HCT116 (cell line): ENCODE data around the gene MAMLD1. TPM values are rescaled to one million over a fixed set of nuclear protein-coding genes. Genes with fewer than 3 reads are reported as not detected.

Source experiments
- ATAC-seq: fragments of 200-7000 bp; cut with Tn5 transposase; 2 replicates; pipeline ENCODE4 v1.9.1; 2020; ENCODE audit warnings: mild to moderate bottlenecking, moderate library complexity
- BruUV-seq: library from RNA; stranded (reverse); fragments of 400-500 nt; replicated peaks from 2 replicates; lab custom pipeline; 2021; lab: Mats Ljungman, UMichigan
- CTCF ChIA-PET: fragments of 300-600 bp; sonication (Branson Sonifier 250); formaldehyde crosslinking; loops from one replicate; lab custom pipeline; 2021; ENCODE audit warnings: antibody characterized with exemption; lab: Charles Lee
- POLR2A ChIA-PET: fragments of 300-600, 350-600 bp; sonication (Branson Sonifier 250); formaldehyde crosslinking; loops from one replicate; lab custom pipeline; 2021; ENCODE audit warnings: antibody characterized with exemption; lab: Charles Lee
- RAD21 ChIA-PET, 2 experiments: fragments of 300-600 bp; sonication (Branson Sonifier 250); formaldehyde crosslinking; loops; one replicate each; lab custom pipeline; 2023; ENCODE audit warnings: low total read pairs in 2 of 2; ENCODE audit not compliant: uncharacterized antibody in 2 of 2, unreplicated experiment in 2 of 2, low non-redundant PET in 1 of 2; lab: Charles Lee
- DNase-seq: peaks from one replicate; pipeline ENCODE4 v3.0.0-alpha.2; 2010; ENCODE audit warnings: low read depth, low spot score
- H2AFZ ChIP-seq: fragments of 200-600 bp; shearing (Covaris generic), sonication (generic); 2 replicates; pipeline ENCODE4 v1.6.1; 2017; ENCODE audit warnings: low read depth, mixed run types, mixed read lengths, antibody characterized with exemption, low read length; ENCODE audit not compliant: poor library complexity, severe bottlenecking
- H3K27ac ChIP-seq: 2 replicates; pipeline ENCODE4 v1.5.1; 2012; ENCODE audit warnings: low read depth, low read length
- H3K27me3 ChIP-seq: fragments of 200-600 bp; sonication (generic); 2 replicates; pipeline ENCODE4 v1.6.1; 2016; ENCODE audit warnings: mixed run types, low read length, mixed read lengths; ENCODE audit not compliant: insufficient read depth
- H3K36me3 ChIP-seq, 2 experiments: fragments of 200-500 bp in 1 of 2; fragments of 200-600 bp in 1 of 2; sonication (Bioruptor generic) in 1 of 2; sonication (generic) in 1 of 2; 2 replicates each; pipeline versions ENCODE4 v1.5.1 to v1.6.1; 2014 to 2016; ENCODE audit warnings: low read length in 2 of 2, inconsistent platforms in 1 of 2, mixed read lengths in 1 of 2, mixed run types in 1 of 2; ENCODE audit not compliant: insufficient read depth in 2 of 2, control insufficient read depth in 1 of 2
- H3K4me1 ChIP-seq, 2 experiments: fragments of 200-600 bp in 1 of 2; sonication (generic) in 1 of 2; 2 replicates each; pipeline versions ENCODE4 v1.5.1 to v1.6.1; 2012 to 2017; ENCODE audit warnings: low read length in 2 of 2, inconsistent platforms in 1 of 2, mild to moderate bottlenecking in 1 of 2, mixed read lengths in 1 of 2, mixed run types in 1 of 2, moderate library complexity in 1 of 2; ENCODE audit not compliant: insufficient read depth in 2 of 2, control insufficient read depth in 1 of 2
- H3K4me2 ChIP-seq: fragments of 200-600 bp; sonication (generic); 2 replicates; pipeline ENCODE4 v1.6.1; 2017; ENCODE audit warnings: mixed run types, low read length, mixed read lengths
- H3K4me3 ChIP-seq, 2 experiments: fragments of 200-600 bp in 1 of 2; sonication (generic) in 1 of 2; replicated peaks in 1 of 2; 2 replicates each; pipeline ENCODE4 v1.5.1; 2011 to 2016; ENCODE audit warnings: low read length in 2 of 2, control low read depth in 1 of 2, low read depth in 1 of 2, mild to moderate bottlenecking in 1 of 2, mixed read lengths in 1 of 2, mixed run types in 1 of 2
- H3K79me2 ChIP-seq: fragments of 200-600 bp; sonication (generic); 2 replicates; pipeline ENCODE4 v1.6.1; 2017; ENCODE audit warnings: mild to moderate bottlenecking, mixed run types, low read length, moderate library complexity, mixed read lengths; ENCODE audit not compliant: insufficient read depth
- H3K9ac ChIP-seq: fragments of 200-600 bp; sonication (generic); 2 replicates; pipeline ENCODE4 v1.6.1; 2016; ENCODE audit warnings: low read length, mixed read lengths
- H3K9me2 ChIP-seq: fragments of 200-600 bp; sonication (generic), shearing (Covaris generic); 2 replicates; pipeline ENCODE4 v1.6.1; 2017; ENCODE audit warnings: mixed run types, mild to moderate bottlenecking, moderate library complexity; ENCODE audit not compliant: insufficient read depth
- H3K9me3 ChIP-seq, 2 experiments: fragments of 200-500 bp in 1 of 2; fragments of 200-600 bp in 1 of 2; sonication (Bioruptor generic) in 1 of 2; sonication (generic) in 1 of 2; 2 replicates each; pipeline ENCODE4 v1.6.1; 2014 to 2017; ENCODE audit warnings: low read length in 2 of 2, mixed read lengths in 2 of 2, inconsistent platforms in 1 of 2, low read depth in 1 of 2, mild to moderate bottlenecking in 1 of 2, mixed run types in 1 of 2, moderate library complexity in 1 of 2; ENCODE audit not compliant: control insufficient read depth in 1 of 2, insufficient read depth in 1 of 2
- H4K20me1 ChIP-seq: fragments of 200-600 bp; sonication (generic), shearing (Covaris generic); 2 replicates; pipeline ENCODE4 v1.6.1; 2017; ENCODE audit warnings: mixed run types, mild to moderate bottlenecking, moderate library complexity; ENCODE audit not compliant: insufficient read depth
- ATF3 ChIP-seq: IDR thresholded peaks from 2 replicates; pipeline ENCODE4 v1.6.1; 2012
- CBX3 ChIP-seq: IDR thresholded peaks from 2 replicates; pipeline ENCODE4 v1.6.1; 2012; ENCODE audit warnings: low read depth
- CTCF ChIP-seq, 3 experiments: fragments of 200-600 bp in 1 of 3; sonication (generic) in 1 of 3; IDR thresholded peaks in 2 of 3; conservative IDR thresholded peaks in 1 of 3; 2 replicates each; pipeline ENCODE4 v1.5.1; 2012 to 2017; ENCODE audit warnings: low read depth in 2 of 3, low read length in 2 of 3, antibody characterized with exemption in 1 of 3, borderline replicate concordance in 1 of 3, control low read depth in 1 of 3, mild to moderate bottlenecking in 1 of 3, mixed read lengths in 1 of 3, mixed run types in 1 of 3, moderate library complexity in 1 of 3; ENCODE audit not compliant: insufficient read depth in 1 of 3
- EZH2phosphoT487 ChIP-seq: fragments of 200-600 bp; IDR thresholded peaks from 2 replicates; pipeline ENCODE4 v1.6.1; 2018; ENCODE audit warnings: antibody characterized with exemption, borderline replicate concordance
- FOSL1 ChIP-seq: IDR thresholded peaks from 2 replicates; pipeline ENCODE4 v1.6.1; 2012; ENCODE audit warnings: low read depth
- MAX ChIP-seq: IDR thresholded peaks from 2 replicates; pipeline ENCODE4 v1.6.1; 2012
- RAD21 ChIP-seq: IDR thresholded peaks from 2 replicates; pipeline ENCODE4 v1.6.1; 2012; ENCODE audit warnings: low read depth, mild to moderate bottlenecking
- SIN3A ChIP-seq: IDR thresholded peaks from 2 replicates; pipeline ENCODE4 v1.6.1; 2012; ENCODE audit warnings: low read depth
- SRF ChIP-seq: IDR thresholded peaks from 2 replicates; pipeline ENCODE4 v1.6.1; 2012; ENCODE audit warnings: low read depth
- YY1 ChIP-seq: IDR thresholded peaks from 2 replicates; pipeline ENCODE4 v1.6.1; 2011; ENCODE audit warnings: low read length, low read depth, moderate library complexity, mild to moderate bottlenecking; ENCODE audit not compliant: insufficient replicate concordance; ENCODE audit errors: extremely low read depth
- ZFX ChIP-seq: fragments of 450-650 bp; IDR thresholded peaks from 2 replicates; pipeline ENCODE4 v1.6.1; 2017
- intact Hi-C: fragments of 100-400 bp; cut with micrococcal nuclease; formaldehyde crosslinking; loops from 2 replicates; pipeline ENCODE4 v1.10.0; 2022
- total RNA-seq: library from RNA; stranded (reverse); gene quantifications from one replicate; pipeline ENCODE4 v1.2.1, GENCODE V29; 2021; ENCODE audit not compliant: unreplicated experiment

The MAMLD1 gene
- total RNA-seq, 1 experiment from 2014 or later: 3.6 TPM

- no peak for TF ChIP-seq CTCF (IDR thresholded peaks at IDR 0.05 in 2 of 3, conservative IDR thresholded peaks at IDR 0.05 in 1 of 3; ENCODE audit: borderline replicate concordance in 1 of 3, insufficient read depth in 1 of 3, low read depth in 2 of 3, low read length in 2 of 3)
- TF ChIP-seq RAD21: no peak
- no peak for TF ChIP-seq CBX3
- TF ChIP-seq MAX: no peak
- no peak for TF ChIP-seq ATF3
- TF ChIP-seq EZH2phosphoT487: no peak
- no peak for TF ChIP-seq SIN3A
- TF ChIP-seq, all 23 proteins: peak for 0
Observed at GRCh38 chrX:150542846-150543229, 179.7 kb downstream of the MAMLD1 start (continued).

GRCh38 chrX:150543230-150544155 lies 180.4 kb downstream of the MAMLD1 start:
- no peaks in the 10 kb centered on the region for H3K9me2 ChIP-seq
- ChIA-PET CTCF (no interaction called here), POLR2A (no interaction called here)
- BruUV-seq: no TSS peak
- no peak overlapping the region for H3K4me2 ChIP-seq
- no peak overlapping the region for H2AFZ ChIP-seq
- no peaks in the 10 kb centered on the region for H3K9me3 ChIP-seq
- H3K4me1 ChIP-seq: peaks cover 0 to under 1% of the 10 kb centered on the region in 2 experiments; a peak in 1 of 4 replicates
- no peak overlapping the region for H3K4me3 ChIP-seq
- H3K27ac ChIP-seq: no peak overlapping the region
- TF ChIP-seq YY1 (no peak), ZFX (no peak), SRF (no peak), FOSL1 (no peak)
- TF ChIP-seq, all 23 proteins: peak for 0
- Histone ChIP-seq H3K36me3 (no peaks in the 10 kb centered on the region), H3K27me3 (no peaks in the 10 kb centered on the region), H3K9ac (no peak overlapping the region), H4K20me1 (no peaks in the 10 kb centered on the region), H3K79me2 (no peaks in the 10 kb centered on the region)
- DNase-seq: no peak
- no peak for ATAC-seq
- intact Hi-C loops: loop anchor here (10.0 kb wide), 1 partner anchor 141 kb away; no protein-coding TSS in a partner anchor
- RAD21 ChIA-PET: interaction anchor here in 1 of 2 experiments (0.6 kb wide), 1 partner anchor 113 kb away, joined by 4 read pairs; no protein-coding TSS in a partner anchor
